CD14-positive monocyte (primary cell): Measurements from ENCODE around the gene KRT23. TPM values are rescaled to one million over a fixed set of nuclear protein-coding genes. Genes with fewer than 3 reads are reported as not detected.

Source experiments
- DNase-seq, 3 donors: peaks; one replicate each; pipeline ENCODE4 v3.0.0-alpha.2; 2011 to 2022
- H2AFZ ChIP-seq: 2 replicates; pipeline ENCODE4 v1.6.0; 2012; ENCODE audit warnings: mild to moderate bottlenecking, low read depth, low read length, inconsistent platforms; ENCODE audit not compliant: insufficient read depth, poor library complexity, severe bottlenecking
- H3K27ac ChIP-seq, 2 donors: 1 replicate in 1 of 2; 2 replicates in 1 of 2; pipeline ENCODE4 v1.5.1; 2012 to 2013; ENCODE audit warnings: low read length in 2 of 2, control low read depth in 1 of 2, inconsistent platforms in 1 of 2, low read depth in 1 of 2, mild to moderate bottlenecking in 1 of 2
- H3K27me3 ChIP-seq, 2 donors: one replicate each; pipeline versions ENCODE4 v1.6.0 to v1.6.1; 2011 to 2013; ENCODE audit warnings: low read length in 2 of 2; ENCODE audit not compliant: control insufficient read depth in 2 of 2, insufficient read depth in 2 of 2
- H3K36me3 ChIP-seq, 2 donors: replicated peaks in 1 of 2; 1 replicate in 1 of 2; 2 replicates in 1 of 2; pipeline versions ENCODE4 v1.5.1 to v1.6.1; 2012 to 2013; ENCODE audit warnings: low read length in 2 of 2, control low read depth in 1 of 2, inconsistent platforms in 1 of 2, mild to moderate bottlenecking in 1 of 2; ENCODE audit not compliant: insufficient read depth in 2 of 2, control insufficient read depth in 1 of 2
- H3K4me1 ChIP-seq, 2 donors: 1 replicate in 1 of 2; 2 replicates in 1 of 2; pipeline versions ENCODE4 v1.5.1 to v1.6.1; 2012 to 2013; ENCODE audit warnings: low read length in 2 of 2, control low read depth in 1 of 2, inconsistent platforms in 1 of 2, mild to moderate bottlenecking in 1 of 2, moderate library complexity in 1 of 2; ENCODE audit not compliant: insufficient read depth in 2 of 2, control insufficient read depth in 1 of 2
- H3K4me2 ChIP-seq: replicated peaks from 2 replicates; pipeline ENCODE3; 2012; ENCODE audit warnings: low read length, moderate library complexity, mild to moderate bottlenecking; ENCODE audit not compliant: poor library complexity, severe bottlenecking; ENCODE audit errors: extremely low read depth
- H3K4me3 ChIP-seq, 3 experiments: fragments of 200-600 bp in 1 of 3; sonication (generic) in 1 of 3; replicated peaks in 1 of 3; 1 replicate in 2 of 3; 2 replicates in 1 of 3; pipeline ENCODE4 v1.5.1; 2011 to 2013; ENCODE audit warnings: low read length in 3 of 3, mild to moderate bottlenecking in 3 of 3, control low read depth in 2 of 3, low read depth in 2 of 3, inconsistent platforms in 1 of 3, moderate library complexity in 1 of 3
- H3K79me2 ChIP-seq: 2 replicates; pipeline ENCODE4 v1.6.0; 2012; ENCODE audit warnings: mild to moderate bottlenecking, control low read depth, inconsistent platforms, low read length, moderate library complexity; ENCODE audit not compliant: insufficient read depth
- H3K9ac ChIP-seq: 2 replicates; pipeline ENCODE4 v1.6.0; 2017; ENCODE audit warnings: low read length, mild to moderate bottlenecking; ENCODE audit not compliant: insufficient read depth, poor library complexity, severe bottlenecking
- H3K9me3 ChIP-seq, 2 donors: replicated peaks in 1 of 2; 1 replicate in 1 of 2; 2 replicates in 1 of 2; pipeline versions ENCODE4 v1.5.1 to v1.6.1; 2012 to 2013; ENCODE audit warnings: low read length in 2 of 2, control low read depth in 1 of 2; ENCODE audit not compliant: control insufficient read depth in 1 of 2, insufficient read depth in 1 of 2
- H4K20me1 ChIP-seq: 2 replicates; pipeline ENCODE4 v1.6.0; 2012; ENCODE audit warnings: mild to moderate bottlenecking, low read length, control low read depth, moderate library complexity; ENCODE audit not compliant: insufficient read depth
- H3K27ac Mint-ChIP-seq, 7 donors: one replicate each; pipeline ENCODE4 v1.8.0; 2020; ENCODE audit warnings: mild to moderate bottlenecking in 7 of 7, mixed read lengths in 7 of 7, moderate library complexity in 6 of 7, inconsistent platforms in 2 of 7
- H3K27me3 Mint-ChIP-seq, 3 donors: one replicate each; pipeline ENCODE4 v1.8.0; 2021 to 2022; ENCODE audit warnings: low read depth in 3 of 3, mild to moderate bottlenecking in 3 of 3, mixed read lengths in 3 of 3, moderate library complexity in 3 of 3, inconsistent platforms in 1 of 3
- H3K36me3 Mint-ChIP-seq, 2 donors: one replicate each; pipeline ENCODE4 v1.8.0; 2020; ENCODE audit warnings: mixed read lengths in 2 of 2, inconsistent platforms in 1 of 2, mild to moderate bottlenecking in 1 of 2
- H3K4me1 Mint-ChIP-seq: one replicate; pipeline ENCODE4 v1.8.0; 2020; ENCODE audit warnings: mild to moderate bottlenecking, mixed read lengths
- H3K4me3 Mint-ChIP-seq, 2 donors: one replicate each; pipeline ENCODE4 v1.8.0; 2020; ENCODE audit warnings: mild to moderate bottlenecking in 2 of 2, mixed read lengths in 2 of 2, moderate library complexity in 1 of 2
- H3K9me3 Mint-ChIP-seq, 7 donors: one replicate each; pipeline ENCODE4 v1.8.0; 2020 to 2022; ENCODE audit warnings: mixed read lengths in 7 of 7, mild to moderate bottlenecking in 6 of 7, moderate library complexity in 6 of 7, inconsistent platforms in 2 of 7
- WGBS: methylation state at CpG from one replicate; pipeline ENCODE4 v1.1.5; 2013; ENCODE audit warnings: missing lambda C conversion rate; ENCODE audit not compliant: insufficient coverage; 5-methylcytosine and 5-hydroxymethylcytosine counted together
- intact Hi-C, 2 donors: fragments of 100-400 bp; cut with micrococcal nuclease; formaldehyde crosslinking; loops; one replicate each; pipeline versions ENCODE4 v1.15.0 to v1.15.1; 2023
- polyA plus RNA-seq, 3 donors: library from polyadenylated mRNA; depleted of rRNA in 1 of 3; unstranded in 2 of 3; stranded (reverse) in 1 of 3; fragments of 300-500 nt in 2 of 3; fragments of >200 nt in 1 of 3; fragmentation: Illumina TruSeq in 2 of 3; gene quantifications; 1 replicate in 2 of 3; 2 replicates in 1 of 3; pipeline ENCODE4 v1.2.3, GENCODE V29; 2012 to 2021
- TF ChIP-seq, protein P1 (sequence below): fragments of 200-600 bp; IDR thresholded peaks from one replicate; pipeline ENCODE4 v1.8.0; 2022; ENCODE audit warnings: antibody characterized with exemption, mild to moderate bottlenecking

KRT23 gene
- polyA plus RNA-seq, 3 donors = 1.7 to 7.6 (median 3.6) TPM

- Histone ChIP-seq H4K20me1 (no peaks in the 10 kb centered on the region), H3K79me2 (no peaks in the 10 kb centered on the region), H3K9ac (no peak overlapping the region), H3K9me3 (no peaks in the 10 kb centered on the region), H3K27me3 (peaks cover 4 to 9% of the 10 kb centered on the region in 2 donors), H3K4me1 (peaks cover 27 to 33% of the 10 kb centered on the region in 2 donors), H3K27ac (no peak overlapping the region), H2AFZ (no peak overlapping the region), H3K4me3 (no peak overlapping the region), H3K4me2 (no peak overlapping the region), H3K36me3 (no peaks in the 10 kb centered on the region)
- Mint-ChIP-seq H3K36me3 (no peaks in the 10 kb centered on the region), H3K27me3 (peaks cover 14 to 22% (median 17%) of the 10 kb centered on the region in 3 donors), H3K4me3 (no peak overlapping the region), H3K4me1 (peaks cover 21% of the 10 kb centered on the region), H3K9me3 (no peaks in the 10 kb centered on the region), H3K27ac (no peak overlapping the region)
- intact Hi-C loops = loop anchor here (5.0 to 10.0 kb wide), 6 partner anchors 416 to 758 kb away; no protein-coding TSS in a partner anchor
- no peak for DNase-seq
- TF ChIP-seq, protein P1, sequence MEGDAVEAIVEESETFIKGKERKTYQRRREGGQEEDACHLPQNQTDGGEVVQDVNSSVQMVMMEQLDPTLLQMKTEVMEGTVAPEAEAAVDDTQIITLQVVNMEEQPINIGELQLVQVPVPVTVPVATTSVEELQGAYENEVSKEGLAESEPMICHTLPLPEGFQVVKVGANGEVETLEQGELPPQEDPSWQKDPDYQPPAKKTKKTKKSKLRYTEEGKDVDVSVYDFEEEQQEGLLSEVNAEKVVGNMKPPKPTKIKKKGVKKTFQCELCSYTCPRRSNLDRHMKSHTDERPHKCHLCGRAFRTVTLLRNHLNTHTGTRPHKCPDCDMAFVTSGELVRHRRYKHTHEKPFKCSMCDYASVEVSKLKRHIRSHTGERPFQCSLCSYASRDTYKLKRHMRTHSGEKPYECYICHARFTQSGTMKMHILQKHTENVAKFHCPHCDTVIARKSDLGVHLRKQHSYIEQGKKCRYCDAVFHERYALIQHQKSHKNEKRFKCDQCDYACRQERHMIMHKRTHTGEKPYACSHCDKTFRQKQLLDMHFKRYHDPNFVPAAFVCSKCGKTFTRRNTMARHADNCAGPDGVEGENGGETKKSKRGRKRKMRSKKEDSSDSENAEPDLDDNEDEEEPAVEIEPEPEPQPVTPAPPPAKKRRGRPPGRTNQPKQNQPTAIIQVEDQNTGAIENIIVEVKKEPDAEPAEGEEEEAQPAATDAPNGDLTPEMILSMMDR = no peak
- 87% methylated on average over 2 of the region's 4 CpGs for WGBS
These were observed 30.8 kb downstream of the KRT23 start for GRCh38 chr17:40906613-40907012.

DNA sequence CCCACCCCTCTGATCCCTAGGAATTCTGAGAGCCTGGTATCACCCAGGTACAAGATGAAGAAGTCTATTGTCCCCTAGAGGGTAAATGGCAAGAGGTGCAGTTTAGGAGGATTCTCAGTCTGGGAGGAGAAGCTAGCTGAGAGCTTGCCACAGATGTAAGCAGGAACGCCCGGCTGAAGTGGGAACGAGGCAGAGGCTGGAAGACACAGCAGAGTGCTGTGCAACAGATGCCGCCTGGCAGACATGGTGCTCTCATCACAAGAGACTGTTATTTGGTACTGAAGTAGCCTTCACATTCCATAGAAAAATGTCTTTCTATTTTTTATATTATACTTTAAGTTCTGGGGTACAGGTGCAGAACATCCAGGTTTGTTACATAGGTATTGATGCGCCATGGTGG lies 32.1 kb downstream of the KRT23 start:
- TF ChIP-seq, protein P1 = no peak
- H3K27me3 Mint-ChIP-seq = peaks cover 14 to 20% (median 17%) of the 10 kb centered on the region in 3 donors
- H4K20me1 ChIP-seq = no peaks in the 10 kb centered on the region

More for the DNA sequence above, 32.1 kb downstream of the KRT23 start:
- Histone ChIP-seq H3K4me1 (peaks cover 22 to 27% of the 10 kb centered on the region in 2 donors), H2AFZ (no peak overlapping the region), H3K79me2 (no peaks in the 10 kb centered on the region), H3K27ac (no peak overlapping the region), H3K4me2 (no peak overlapping the region), H3K9me3 (no peaks in the 10 kb centered on the region), H3K27me3 (peaks cover 4 to 9% of the 10 kb centered on the region in 2 donors), H3K9ac (no peak overlapping the region), H3K4me3 (no peak overlapping the region), H3K36me3 (no peaks in the 10 kb centered on the region)
- 90% methylated on average over 2 of the region's 5 CpGs for WGBS
- Mint-ChIP-seq H3K27ac (no peak overlapping the region), H3K36me3 (no peaks in the 10 kb centered on the region), H3K4me1 (peaks cover 19% of the 10 kb centered on the region), H3K4me3 (peak overlapping the region in 1 of 2 donors; percentile 14), H3K9me3 (no peaks in the 10 kb centered on the region)
- intact Hi-C loops = loop anchor here (5.0 to 10.0 kb wide), 6 partner anchors 417 to 759 kb away; no protein-coding TSS in a partner anchor
- no peak for DNase-seq
